Neuron (in vitro differentiated cells): ENCODE measurements around the gene ELANE.
"Not testable (repeated sequence)": the region's sequence is repeated elsewhere in the genome, so short reads cannot be mapped to it uniquely, and the experiment has no call there.

ENCODE experiments used
- H2AFZ ChIP-seq: one replicate; pipeline ENCODE4 v1.6.1; 2013; ENCODE audit warnings: low read depth, mild to moderate bottlenecking, inconsistent platforms, low read length, moderate library complexity
- H3K27me3 ChIP-seq: one replicate; pipeline ENCODE4 v1.6.1; 2013; ENCODE audit warnings: low read length; ENCODE audit not compliant: insufficient read depth
- H3K36me3 ChIP-seq: one replicate; pipeline ENCODE4 v1.6.1; 2013; ENCODE audit warnings: low read length; ENCODE audit not compliant: insufficient read depth
- H3K4me1 ChIP-seq: one replicate; pipeline ENCODE4 v1.6.1; 2013; ENCODE audit warnings: low read length; ENCODE audit not compliant: insufficient read depth
- H3K4me3 ChIP-seq: 2 replicates; pipeline ENCODE4 v1.5.1; 2013; ENCODE audit warnings: mild to moderate bottlenecking, low read length, moderate library complexity
- H3K9me3 ChIP-seq: one replicate; pipeline ENCODE4 v1.6.1; 2013; ENCODE audit warnings: low read length

ELANE gene

DNA sequence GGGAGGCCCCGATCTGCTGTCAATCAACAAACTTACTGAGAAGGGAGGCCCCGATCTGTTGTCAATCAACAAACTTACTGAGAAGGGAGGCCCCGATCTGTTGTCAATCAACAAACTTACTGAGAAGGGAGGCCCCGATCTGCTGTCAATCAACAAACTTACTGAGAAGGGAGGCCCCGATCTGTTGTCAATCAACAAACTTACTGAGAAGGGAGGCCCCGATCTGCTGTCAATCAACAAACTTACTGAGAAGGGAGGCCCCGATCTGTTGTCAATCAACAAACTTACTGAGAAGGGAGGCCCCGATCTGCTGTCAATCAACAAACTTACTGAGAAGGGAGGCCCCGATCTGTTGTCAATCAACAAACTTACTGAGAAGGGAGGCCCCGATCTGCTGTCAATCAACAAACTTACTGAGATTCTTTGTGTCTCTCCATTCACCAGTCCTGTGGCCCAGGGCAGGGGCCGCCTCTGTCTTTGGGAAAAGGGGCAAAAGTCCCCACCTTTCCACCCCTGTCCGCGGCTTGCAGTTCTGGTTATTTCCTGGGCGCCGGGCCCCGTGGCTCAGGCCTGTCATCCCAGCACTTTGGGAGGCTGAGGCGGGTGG lies 1.6 kb downstream of the ELANE start:
- not testable (repeated sequence) for H3K9me3 ChIP-seq, H3K36me3 ChIP-seq, H2AFZ ChIP-seq, H3K4me3 ChIP-seq, H3K4me1 ChIP-seq, H3K27me3 ChIP-seq

DNA sequence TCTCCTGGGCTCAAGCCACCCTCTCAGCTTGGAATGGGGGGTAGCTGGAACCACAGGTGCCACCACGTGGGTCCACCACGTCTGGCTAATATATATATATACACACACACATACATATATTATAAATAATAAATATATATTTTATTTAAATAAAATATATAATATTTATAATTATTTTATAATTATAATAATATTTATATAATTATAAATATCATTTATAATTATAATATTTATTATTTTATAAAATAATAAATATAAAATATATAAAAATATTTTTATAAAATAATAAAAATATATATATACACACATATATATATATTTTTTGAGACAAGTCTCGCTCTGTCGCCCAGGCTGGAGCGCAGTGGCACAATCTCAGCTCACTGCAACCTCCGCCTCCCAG lies 2.4 kb downstream of the ELANE start:
- H2AFZ ChIP-seq, result no peak overlapping the region
- H3K36me3 ChIP-seq, result no peaks in the 10 kb centered on the region
- H3K4me3 ChIP-seq, result no peak overlapping the region
- no peaks in the 10 kb centered on the region for H3K9me3 ChIP-seq
- no peaks in the 10 kb centered on the region for H3K27me3 ChIP-seq
- no peaks in the 10 kb centered on the region for H3K4me1 ChIP-seq

DNA sequence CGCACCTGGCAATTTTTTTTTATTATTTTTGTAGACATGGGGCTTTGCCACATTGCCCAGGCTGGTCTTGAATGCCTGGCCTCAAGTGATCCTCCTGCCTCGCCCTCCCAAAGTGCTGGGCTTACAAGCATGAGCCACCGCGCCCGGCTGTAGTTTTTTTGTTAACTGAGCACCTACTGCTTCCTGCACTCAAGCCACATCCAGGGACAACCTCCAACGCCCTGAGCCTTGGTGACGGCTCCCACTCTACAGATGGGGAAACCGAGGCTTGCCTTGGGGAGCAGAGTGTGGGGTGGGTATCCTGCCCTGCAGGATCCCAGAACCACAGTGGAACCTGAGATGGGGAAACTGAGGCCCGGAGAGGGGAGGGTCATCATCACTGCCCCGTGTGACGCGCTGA lies 3.0 kb downstream of the ELANE start:
- Histone ChIP-seq H3K4me3 (no peak overlapping the region), H3K9me3 (no peaks in the 10 kb centered on the region), H3K27me3 (peaks cover 2% of the 10 kb centered on the region), H2AFZ (no peak overlapping the region), H3K4me1 (peaks cover 2% of the 10 kb centered on the region), H3K36me3 (no peaks in the 10 kb centered on the region)

DNA sequence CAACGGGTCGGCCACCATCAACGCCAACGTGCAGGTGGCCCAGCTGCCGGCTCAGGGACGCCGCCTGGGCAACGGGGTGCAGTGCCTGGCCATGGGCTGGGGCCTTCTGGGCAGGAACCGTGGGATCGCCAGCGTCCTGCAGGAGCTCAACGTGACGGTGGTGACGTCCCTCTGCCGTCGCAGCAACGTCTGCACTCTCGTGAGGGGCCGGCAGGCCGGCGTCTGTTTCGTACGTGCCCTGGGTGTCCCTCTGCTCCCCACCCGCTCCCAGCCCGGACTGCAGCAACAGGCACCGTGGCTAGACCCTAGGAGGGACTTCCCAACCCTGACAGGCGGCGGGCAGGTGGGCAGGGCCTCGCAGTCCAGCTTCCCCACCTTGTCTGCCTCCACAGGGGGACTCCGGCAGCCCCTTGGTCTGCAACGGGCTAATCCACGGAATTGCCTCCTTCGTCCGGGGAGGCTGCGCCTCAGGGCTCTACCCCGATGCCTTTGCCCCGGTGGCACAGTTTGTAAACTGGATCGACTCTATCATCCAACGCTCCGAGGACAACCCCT lies 3.5 kb downstream of the ELANE start:
- no peaks in the 10 kb centered on the region for H3K36me3 ChIP-seq
- H3K9me3 ChIP-seq, result no peaks in the 10 kb centered on the region
- H3K4me3 ChIP-seq, result no peak overlapping the region
- H3K4me1 ChIP-seq, result peaks cover 2% of the 10 kb centered on the region
- H2AFZ ChIP-seq, result no peak overlapping the region
- peaks cover 2% of the 10 kb centered on the region for H3K27me3 ChIP-seq

DNA sequence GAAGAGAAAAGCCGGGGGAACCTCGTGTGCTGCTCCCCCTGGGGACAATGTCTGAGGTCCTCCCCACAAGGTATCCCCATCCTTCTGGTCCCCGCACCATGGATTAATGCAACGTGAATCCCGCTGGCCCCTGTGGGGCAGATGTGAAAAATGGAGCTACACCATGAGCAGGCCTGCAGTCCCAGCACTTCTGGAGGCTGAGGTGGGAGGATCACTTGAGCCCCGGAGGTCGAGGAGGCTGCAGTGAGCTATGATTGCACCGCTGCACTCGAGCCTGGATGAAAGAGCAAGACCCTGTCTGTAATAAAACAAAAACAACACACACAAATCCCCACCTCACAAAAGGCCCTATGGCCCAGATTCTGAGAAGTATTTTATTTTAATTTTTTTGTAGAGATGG lies 6.2 kb downstream of the ELANE start:
- Histone ChIP-seq H3K4me3 (no peak overlapping the region), H3K27me3 (peaks cover 2% of the 10 kb centered on the region), H3K4me1 (peaks cover 2% of the 10 kb centered on the region), H3K36me3 (no peaks in the 10 kb centered on the region), H2AFZ (no peak overlapping the region), H3K9me3 (no peaks in the 10 kb centered on the region)

DNA sequence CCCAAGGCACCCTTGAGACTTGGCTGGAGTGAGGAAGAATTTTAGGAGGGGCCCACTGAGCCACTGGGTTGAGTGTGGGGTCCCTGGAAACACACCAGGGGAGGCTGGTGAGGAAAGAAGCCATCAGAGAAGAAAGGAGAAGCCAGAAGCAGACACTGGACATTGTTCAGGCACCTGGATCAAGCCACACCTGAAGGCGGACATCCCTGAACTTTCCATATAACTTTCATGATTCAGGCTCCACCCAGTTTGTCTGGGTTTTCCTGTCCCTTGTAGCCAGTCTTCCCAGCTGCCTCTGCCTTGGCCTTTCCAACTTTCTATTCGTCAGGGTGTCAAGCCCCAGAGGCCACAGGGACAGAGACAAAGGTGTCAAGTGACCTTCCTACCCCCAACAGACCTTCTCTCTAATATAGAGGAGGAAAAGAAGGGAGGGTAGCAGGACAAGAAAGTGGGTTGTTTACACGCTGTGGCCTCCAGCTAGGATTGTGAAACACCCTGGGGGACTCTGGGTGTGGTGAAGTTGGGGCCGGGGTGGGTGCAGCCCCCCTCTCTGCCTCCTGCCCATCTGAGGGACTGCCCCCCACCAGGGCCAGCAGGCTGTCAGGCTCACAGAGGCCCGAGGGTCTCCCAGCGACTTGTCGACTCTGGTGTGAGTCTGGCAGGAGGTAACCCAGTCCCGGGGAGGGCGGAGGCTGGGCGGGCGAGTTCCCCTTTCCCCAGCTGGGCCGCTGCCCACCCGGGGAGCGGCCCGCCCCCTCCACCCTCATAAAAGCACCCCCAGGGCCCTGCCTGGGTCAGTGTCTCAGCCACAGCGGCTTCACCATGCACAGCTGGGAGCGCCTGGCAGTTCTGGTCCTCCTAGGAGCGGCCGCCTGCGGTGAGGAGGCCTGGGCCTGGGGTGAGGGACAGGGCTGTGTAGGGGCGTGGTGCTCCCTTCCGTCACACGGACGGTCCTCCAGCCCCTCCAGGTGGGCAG lies 7.1 kb downstream of the ELANE start, which contains the start of gene CFD:
TSS of gene CFD (plus strand) at position 797 of the 976 bp plus-strand sequence. CDS start at position 823, 26 bp downstream.
- H3K27me3 ChIP-seq, result peaks cover 2% of the 10 kb centered on the region
- no peak within 1 kb of the TSS for H2AFZ ChIP-seq
- H3K4me1 ChIP-seq, result peaks cover 2% of the 10 kb centered on the region
- H3K9me3 ChIP-seq, result no peaks in the 10 kb centered on the region
- H3K36me3 ChIP-seq, result no peaks in the 10 kb centered on the region
- peak within 1 kb of the TSS; percentile 26 for H3K4me3 ChIP-seq

DNA sequence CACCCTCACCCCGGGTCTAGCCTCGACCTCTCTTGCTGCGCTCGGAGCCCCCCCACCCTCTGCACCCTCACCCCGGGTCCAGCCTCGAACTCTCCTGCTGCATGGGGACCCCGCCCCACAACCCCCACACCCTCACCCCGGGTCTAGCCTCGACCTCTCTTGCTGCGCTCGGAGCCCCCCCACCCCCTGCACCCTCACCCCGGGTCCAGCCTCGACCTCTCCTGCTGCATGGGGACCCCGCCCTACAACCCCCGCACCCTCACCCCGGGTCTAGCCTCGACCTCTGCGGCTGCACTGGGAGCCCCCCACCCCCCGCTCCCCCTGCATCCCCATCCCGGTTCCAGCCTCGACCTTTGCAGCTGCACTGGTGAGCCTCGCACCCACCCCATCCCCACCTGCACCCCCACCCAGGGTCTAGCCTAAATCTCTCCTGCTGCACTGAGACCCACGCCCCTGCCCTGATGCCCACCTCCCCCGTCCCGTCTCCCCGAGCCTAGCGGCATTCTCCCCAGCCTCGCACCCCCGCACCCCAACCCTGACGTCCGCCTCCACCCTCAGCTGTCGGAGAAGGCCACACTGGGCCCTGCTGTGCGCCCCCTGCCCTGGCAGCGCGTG lies 9.1 kb downstream of the ELANE start:
- no peak overlapping the region for H3K4me3 ChIP-seq
- no peaks in the 10 kb centered on the region for H3K9me3 ChIP-seq
- H3K36me3 ChIP-seq, result no peaks in the 10 kb centered on the region
- peaks cover 2% of the 10 kb centered on the region for H3K4me1 ChIP-seq
- peaks cover 2% of the 10 kb centered on the region for H3K27me3 ChIP-seq
- H2AFZ ChIP-seq, result no peak overlapping the region

DNA sequence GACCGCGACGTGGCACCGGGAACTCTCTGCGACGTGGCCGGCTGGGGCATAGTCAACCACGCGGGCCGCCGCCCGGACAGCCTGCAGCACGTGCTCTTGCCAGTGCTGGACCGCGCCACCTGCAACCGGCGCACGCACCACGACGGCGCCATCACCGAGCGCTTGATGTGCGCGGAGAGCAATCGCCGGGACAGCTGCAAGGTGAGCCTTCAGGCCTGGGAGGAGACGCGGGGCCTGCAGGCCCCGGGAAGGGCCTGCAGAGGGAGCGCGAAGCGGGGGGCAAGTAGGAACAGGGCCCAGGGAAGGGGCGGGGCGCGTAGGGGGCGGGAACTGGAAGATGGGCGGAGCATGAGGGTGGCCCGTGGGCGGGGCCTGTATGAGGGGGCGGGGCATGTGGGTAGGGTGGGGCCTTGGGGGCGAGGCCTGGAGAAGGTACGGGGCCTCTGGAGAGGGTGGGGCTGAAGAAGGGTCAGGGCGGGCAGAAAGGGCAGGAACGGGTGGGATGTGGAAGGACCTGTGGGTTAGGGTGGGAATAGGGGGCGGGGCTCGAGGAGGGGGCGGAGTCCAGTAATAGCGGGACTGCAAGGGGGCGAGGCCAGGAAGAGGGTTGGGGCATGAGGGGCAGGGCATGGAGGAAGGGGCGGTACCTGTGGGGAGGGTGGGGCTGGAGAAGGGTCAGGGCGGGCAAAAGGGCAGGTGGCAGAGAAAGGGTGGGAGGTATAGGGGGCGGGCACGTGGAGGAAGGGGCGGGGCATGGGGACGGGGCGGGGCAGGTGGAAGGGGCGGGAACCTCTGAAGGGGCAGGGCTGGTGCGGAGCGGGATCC lies 9.9 kb downstream of the ELANE start:
- no peaks in the 10 kb centered on the region for H3K36me3 ChIP-seq

DNA sequence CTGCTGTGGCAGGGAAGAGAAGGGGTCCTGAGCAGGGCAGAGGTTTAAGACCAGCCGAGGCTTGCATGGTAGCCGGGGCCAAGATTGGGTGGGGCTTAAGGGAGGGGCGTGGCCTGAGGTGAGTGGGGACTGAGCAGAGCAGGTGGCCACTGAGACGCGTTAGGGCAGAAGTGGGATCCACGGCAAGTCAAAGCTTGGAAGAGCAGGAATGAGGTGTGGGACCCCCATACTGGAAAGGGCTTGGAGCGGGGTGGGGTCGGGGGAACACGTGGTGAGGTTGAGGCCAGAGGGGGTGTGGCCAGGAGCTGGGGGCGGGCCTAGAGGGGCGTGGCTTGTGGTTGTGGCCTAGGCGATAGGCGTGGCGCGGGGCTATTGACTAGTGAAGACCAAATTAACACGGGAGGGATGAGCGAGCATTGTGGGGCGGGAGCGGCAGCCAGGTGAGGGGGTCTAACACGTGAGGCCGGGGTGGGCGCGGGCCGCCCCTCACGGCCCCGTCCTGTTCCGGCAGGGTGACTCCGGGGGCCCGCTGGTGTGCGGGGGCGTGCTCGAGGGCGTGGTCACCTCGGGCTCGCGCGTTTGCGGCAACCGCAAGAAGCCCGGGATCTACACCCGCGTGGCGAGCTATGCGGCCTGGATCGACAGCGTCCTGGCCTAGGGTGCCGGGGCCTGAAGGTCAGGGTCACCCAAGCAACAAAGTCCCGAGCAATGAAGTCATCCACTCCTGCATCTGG lies 10.6 kb downstream of the ELANE start:
- no peaks in the 10 kb centered on the region for H3K9me3 ChIP-seq
- H3K36me3 ChIP-seq, result peaks cover 7% of the 10 kb centered on the region
- H2AFZ ChIP-seq, result no peak overlapping the region
- no peak overlapping the region for H3K4me3 ChIP-seq
- peaks cover 2% of the 10 kb centered on the region for H3K27me3 ChIP-seq
- peaks cover 2% of the 10 kb centered on the region for H3K4me1 ChIP-seq

More for the DNA sequence above, 9.9 kb downstream of the ELANE start:
- Histone ChIP-seq H3K4me3 (no peak overlapping the region), H3K27me3 (peaks cover 2% of the 10 kb centered on the region), H2AFZ (no peak overlapping the region), H3K9me3 (no peaks in the 10 kb centered on the region), H3K4me1 (peaks cover 2% of the 10 kb centered on the region)

DNA sequence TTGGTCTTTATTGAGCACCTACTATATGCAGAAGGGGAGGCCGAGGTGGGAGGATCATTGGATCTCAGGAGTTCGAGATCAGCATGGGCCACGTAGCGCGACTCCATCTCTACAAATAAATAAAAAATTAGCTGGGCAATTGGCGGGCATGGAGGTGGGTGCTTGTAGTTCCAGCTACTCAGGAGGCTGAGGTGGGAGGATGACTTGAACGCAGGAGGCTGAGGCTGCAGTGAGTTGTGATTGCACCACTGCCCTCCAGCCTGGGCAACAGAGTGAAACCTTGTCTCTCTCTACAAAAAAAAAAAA lies 11.2 kb downstream of the ELANE start:
- Histone ChIP-seq H3K4me3 (no peak overlapping the region), H3K36me3 (peaks cover 13% of the 10 kb centered on the region), H2AFZ (no peak overlapping the region), H3K4me1 (peaks cover 2% of the 10 kb centered on the region), H3K9me3 (peaks cover 1% of the 10 kb centered on the region), H3K27me3 (peaks cover 2% of the 10 kb centered on the region)

DNA sequence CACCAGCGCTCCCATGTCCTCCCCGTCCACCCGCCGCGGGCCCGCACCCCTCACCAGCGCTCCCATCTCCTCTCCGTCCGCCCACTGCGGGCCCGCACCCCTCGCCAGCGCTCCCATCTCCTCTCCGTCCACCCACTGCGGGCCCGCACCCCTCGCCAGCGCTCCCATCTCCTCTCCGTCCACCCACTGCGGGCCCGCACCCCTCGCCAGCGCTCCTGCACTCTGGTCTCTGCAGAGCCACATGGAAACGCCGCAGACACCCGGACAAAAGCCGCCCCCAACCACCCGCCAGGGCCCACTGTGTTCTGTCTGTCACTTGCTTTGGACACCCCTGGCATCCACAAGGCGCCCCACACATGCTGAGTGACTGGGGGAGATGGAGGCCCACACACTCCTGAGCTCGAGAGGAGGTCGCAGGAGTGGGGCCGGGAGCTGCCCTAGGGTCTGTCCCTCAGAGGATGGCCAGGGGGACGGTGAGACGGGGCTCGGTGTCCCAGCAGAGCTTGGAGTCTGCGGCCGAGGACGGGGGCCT lies 14.7 kb downstream of the ELANE start:
- no peaks in the 10 kb centered on the region for H3K4me1 ChIP-seq
- H3K9me3 ChIP-seq, result peaks cover 4% of the 10 kb centered on the region
- no peaks in the 10 kb centered on the region for H3K27me3 ChIP-seq
- peaks cover 41% of the 10 kb centered on the region for H3K36me3 ChIP-seq
- no peak overlapping the region for H3K4me3 ChIP-seq
- H2AFZ ChIP-seq, result no peak overlapping the region

DNA sequence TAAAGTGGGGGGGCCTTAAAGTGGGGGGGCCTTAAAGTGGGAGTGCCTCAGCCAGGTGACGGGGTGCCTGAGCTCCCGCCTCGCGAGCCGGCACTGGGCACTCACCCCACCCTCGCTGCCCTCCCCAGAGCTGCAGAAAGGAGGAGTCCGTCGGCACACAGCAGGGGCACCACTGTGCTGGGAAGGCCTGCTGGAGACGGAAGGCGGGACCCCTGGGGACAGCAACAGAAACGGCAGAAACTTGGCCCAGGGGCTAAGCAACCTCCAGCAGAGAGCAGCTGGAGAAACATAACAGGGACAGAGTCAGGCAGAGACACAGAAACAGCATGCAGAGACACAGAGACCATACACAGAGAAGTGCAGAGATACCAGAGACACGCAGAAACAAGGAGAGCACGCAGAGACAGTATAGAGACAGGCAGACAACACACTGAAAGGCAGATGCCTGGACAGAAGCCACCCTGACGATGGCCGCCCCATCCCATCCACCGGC lies 15.2 kb downstream of the ELANE start:
- peaks cover 4% of the 10 kb centered on the region for H3K9me3 ChIP-seq
- H3K4me3 ChIP-seq, result no peak overlapping the region
- no peaks in the 10 kb centered on the region for H3K4me1 ChIP-seq

More for the DNA sequence above, 15.2 kb downstream of the ELANE start:
- no peak overlapping the region for H2AFZ ChIP-seq
- H3K27me3 ChIP-seq, result no peaks in the 10 kb centered on the region
- peaks cover 43% of the 10 kb centered on the region for H3K36me3 ChIP-seq
